Esophagus muscularis mucosa (tissue), 4 donors: Measurements from ENCODE around the gene ADCY5. TPM values are rescaled to one million over a fixed set of nuclear protein-coding genes. Genes with fewer than 3 reads are reported as not detected.

Experiments
- DNase-seq: peaks from one replicate; pipeline ENCODE4 v3.0.0-alpha.2; 2017; ENCODE audit errors: extremely low spot score
- H3K27ac ChIP-seq, 4 donors: fragments of 200-600 bp; sonication (generic); replicated peaks in 1 of 4; 1 replicate in 3 of 4; 2 replicates in 1 of 4; pipeline ENCODE4 v1.5.1; 2016 to 2019; ENCODE audit warnings: mild to moderate bottlenecking in 1 of 4
- H3K27me3 ChIP-seq, 4 donors: fragments of 200-600 bp; sonication (generic); one replicate each; pipeline versions ENCODE4 v1.5.1 to v1.6.0; 2016 to 2019
- H3K36me3 ChIP-seq, 4 donors: fragments of 200-600 bp; sonication (generic); one replicate each; pipeline ENCODE4 v1.5.1; 2016 to 2019
- H3K4me1 ChIP-seq, 4 donors: fragments of 200-600 bp; sonication (generic); one replicate each; pipeline ENCODE4 v1.5.1; 2016 to 2019
- H3K4me3 ChIP-seq, 4 donors: fragments of 200-600 bp; sonication (generic); 1 replicate in 2 of 4; 2 replicates in 2 of 4; pipeline ENCODE4 v1.5.1; 2016 to 2019; ENCODE audit warnings: mild to moderate bottlenecking in 4 of 4, moderate library complexity in 1 of 4
- H3K9me3 ChIP-seq, 4 donors: fragments of 200-600 bp; sonication (generic); 1 replicate in 3 of 4; 2 replicates in 1 of 4; pipeline ENCODE4 v1.5.1; 2016 to 2019
- CTCF ChIP-seq, 3 experiments: fragments of 200-600 bp in 2 of 3; fragments of 450-650 bp in 1 of 3; sonication (generic) in 2 of 3; IDR thresholded peaks; one replicate each; pipeline ENCODE4 v1.5.1; 2017 to 2019; ENCODE audit warnings: antibody characterized with exemption in 3 of 3, mild to moderate bottlenecking in 2 of 3, moderate library complexity in 1 of 3
- EP300 ChIP-seq: sonication (generic); formaldehyde crosslinking; IDR thresholded peaks from one replicate; pipeline ENCODE4 v1.6.1; 2017; ENCODE audit warnings: antibody characterized with exemption
- POLR2A ChIP-seq: fragments of 450-650 bp; IDR thresholded peaks from one replicate; pipeline ENCODE4 v1.6.1; 2017; ENCODE audit warnings: antibody characterized with exemption, moderate library complexity, mild to moderate bottlenecking, low read depth
- POLR2AphosphoS5 ChIP-seq, 2 donors: sonication (generic); formaldehyde crosslinking; IDR thresholded peaks; one replicate each; pipeline ENCODE4 v1.6.1; 2017; ENCODE audit warnings: antibody characterized with exemption in 2 of 2
- WGBS: methylation state at CpG from one replicate; pipeline ENCODE4 v1.1.5; 2018; 5-methylcytosine and 5-hydroxymethylcytosine counted together
- intact Hi-C: fragments of 100-400 bp; cut with DNase I; formaldehyde crosslinking; loops from one replicate; pipeline ENCODE4 v1.15.1; 2023
- total RNA-seq, 4 donors: library from RNA; depleted of rRNA; stranded (reverse); fragments of >200 nt; gene quantifications; one replicate each; pipeline versions ENCODE4 v1.1.0 to v1.2.1, GENCODE V29; 2016

The ADCY5 gene
- total RNA-seq, 4 donors from 2014 or later, result 133 to 228 (median 189) TPM

GRCh38 chr3:123410149-123410515 lies 38.8 kb downstream of the ADCY5 start:
- DNase-seq, result no peak
- Histone ChIP-seq H3K9me3 (no peaks in the 10 kb centered on the region), H3K4me3 (no peak overlapping the region), H3K27me3 (no peaks in the 10 kb centered on the region), H3K4me1 (peaks cover 84 to 100% (median 96%) of the 10 kb centered on the region in 4 donors), H3K27ac (peak overlapping the region; percentile 91 to 97 (median 94)), H3K36me3 (no peaks in the 10 kb centered on the region)
- WGBS, result 67% methylated on average over 1 of the region's 1 CpG
- intact Hi-C loops, result no loop called here
- TF ChIP-seq EP300, result no peak
- no peak for TF ChIP-seq POLR2AphosphoS5 (IDR thresholded peaks at IDR 0.05)
- TF ChIP-seq CTCF (IDR thresholded peaks at IDR 0.05), result no peak
- no peak for TF ChIP-seq POLR2A

- WGBS, result 33% methylated on average over 4 of the region's 5 CpGs
- intact Hi-C loops, result loop anchor here (5.0 kb wide), 1 partner anchor 38 kb away; the partner anchor contains the start of gene ADCY5
Measured at GRCh38 chr3:123409443-123410148, 39.3 kb downstream of the ADCY5 start.

GRCh38 chr3:123406598-123406997 lies 42.3 kb downstream of the ADCY5 start:
- H3K36me3 ChIP-seq, result no peaks in the 10 kb centered on the region
- no peaks in the 10 kb centered on the region for H3K9me3 ChIP-seq
- TF ChIP-seq EP300, result peak; percentile 42
- TF ChIP-seq POLR2A, result no peak
- no peak for TF ChIP-seq CTCF (IDR thresholded peaks at IDR 0.05)
- TF ChIP-seq POLR2AphosphoS5 (IDR thresholded peaks at IDR 0.05), result peak; percentile 72 to 88
- intact Hi-C loops, result loop anchor here (5.0 kb wide), 1 partner anchor 41 kb away; the partner anchor contains the start of gene ADCY5
- H3K27me3 ChIP-seq, result no peaks in the 10 kb centered on the region
- WGBS, result 100% methylated on average over 2 of the region's 6 CpGs
- H3K4me1 ChIP-seq, result peaks cover 66 to 98% (median 96%) of the 10 kb centered on the region in 4 donors
- no peak overlapping the region for H3K4me3 ChIP-seq
- DNase-seq, result no peak
- peak overlapping the region; percentile 91 to 97 (median 94) for H3K27ac ChIP-seq

More at GRCh38 chr3:123409443-123410148, 39.3 kb downstream of the ADCY5 start:
- TF ChIP-seq EP300 (no peak), CTCF (IDR thresholded peaks at IDR 0.05) (no peak), POLR2A (no peak), POLR2AphosphoS5 (IDR thresholded peaks at IDR 0.05) (no peak)
- no peak for DNase-seq
- Histone ChIP-seq H3K27ac (peak overlapping the region; percentile 91 to 97 (median 94)), H3K27me3 (no peaks in the 10 kb centered on the region), H3K4me1 (peaks cover 84 to 100% (median 96%) of the 10 kb centered on the region in 4 donors), H3K4me3 (no peak overlapping the region), H3K9me3 (no peaks in the 10 kb centered on the region), H3K36me3 (no peaks in the 10 kb centered on the region)

GRCh38 chr3:123405936-123406510 lies 42.9 kb downstream of the ADCY5 start:
- Histone ChIP-seq H3K27ac (peak overlapping the region; percentile 91 to 97 (median 94)), H3K27me3 (no peaks in the 10 kb centered on the region), H3K4me1 (peaks cover 61 to 98% (median 96%) of the 10 kb centered on the region in 4 donors), H3K9me3 (no peaks in the 10 kb centered on the region), H3K4me3 (peak overlapping the region in 1 of 4 donors; percentile 3), H3K36me3 (no peaks in the 10 kb centered on the region)
- DNase-seq, result no peak
- 81% methylated on average over 7 of the region's 8 CpGs for WGBS
- intact Hi-C loops, result loop anchor here (5.0 kb wide), 1 partner anchor 41 kb away; the partner anchor contains the start of gene ADCY5
- no peak for TF ChIP-seq EP300

GRCh38 chr3:123405021-123405420 lies 43.9 kb downstream of the ADCY5 start:
- H3K36me3 ChIP-seq, result no peaks in the 10 kb centered on the region
- peak overlapping the region; percentile 91 to 97 (median 94) for H3K27ac ChIP-seq
- 75% methylated on average over 4 of the region's 11 CpGs for WGBS
- intact Hi-C loops, result loop anchor here (5.0 kb wide), 1 partner anchor 42 kb away; the partner anchor contains the start of gene ADCY5
- no peak for DNase-seq
- peak overlapping the region; percentile 5 to 51 (median 44) for H3K4me3 ChIP-seq
- H3K9me3 ChIP-seq, result no peaks in the 10 kb centered on the region
- TF ChIP-seq CTCF (IDR thresholded peaks at IDR 0.05) (no peak), POLR2A (no peak), POLR2AphosphoS5 (IDR thresholded peaks at IDR 0.05) (peak in 1 of 2 donors; percentile 66)
- no peaks in the 10 kb centered on the region for H3K27me3 ChIP-seq
- H3K4me1 ChIP-seq, result peaks cover 55 to 98% (median 96%) of the 10 kb centered on the region in 4 donors
